ENCODE measurements around the gene SMTNL1.

DNA sequence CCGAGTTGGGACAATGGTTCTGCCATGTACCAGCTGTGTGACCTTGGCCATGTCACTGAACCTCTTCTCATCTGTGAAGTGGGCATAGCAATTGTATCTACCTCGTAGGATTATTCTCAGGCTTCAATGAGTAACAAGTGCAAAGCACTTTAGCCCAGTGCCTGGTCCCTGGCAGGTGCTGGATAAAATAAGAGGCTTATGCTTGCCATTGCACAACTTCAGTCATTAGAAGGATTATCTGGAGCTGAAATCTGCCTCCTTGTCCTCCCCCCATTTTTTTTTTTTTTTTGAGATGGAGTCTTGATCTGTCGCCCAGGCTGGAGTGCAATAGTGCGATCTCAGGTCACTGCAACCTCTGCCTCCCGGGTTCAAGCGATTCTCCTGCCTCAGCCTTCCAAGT is 7.2 kb downstream of the SMTNL1 start:
- TF ChIP-seq, protein P1, sequence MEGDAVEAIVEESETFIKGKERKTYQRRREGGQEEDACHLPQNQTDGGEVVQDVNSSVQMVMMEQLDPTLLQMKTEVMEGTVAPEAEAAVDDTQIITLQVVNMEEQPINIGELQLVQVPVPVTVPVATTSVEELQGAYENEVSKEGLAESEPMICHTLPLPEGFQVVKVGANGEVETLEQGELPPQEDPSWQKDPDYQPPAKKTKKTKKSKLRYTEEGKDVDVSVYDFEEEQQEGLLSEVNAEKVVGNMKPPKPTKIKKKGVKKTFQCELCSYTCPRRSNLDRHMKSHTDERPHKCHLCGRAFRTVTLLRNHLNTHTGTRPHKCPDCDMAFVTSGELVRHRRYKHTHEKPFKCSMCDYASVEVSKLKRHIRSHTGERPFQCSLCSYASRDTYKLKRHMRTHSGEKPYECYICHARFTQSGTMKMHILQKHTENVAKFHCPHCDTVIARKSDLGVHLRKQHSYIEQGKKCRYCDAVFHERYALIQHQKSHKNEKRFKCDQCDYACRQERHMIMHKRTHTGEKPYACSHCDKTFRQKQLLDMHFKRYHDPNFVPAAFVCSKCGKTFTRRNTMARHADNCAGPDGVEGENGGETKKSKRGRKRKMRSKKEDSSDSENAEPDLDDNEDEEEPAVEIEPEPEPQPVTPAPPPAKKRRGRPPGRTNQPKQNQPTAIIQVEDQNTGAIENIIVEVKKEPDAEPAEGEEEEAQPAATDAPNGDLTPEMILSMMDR (IDR thresholded peaks at IDR 0.05), result no peak
- no peak for TF ChIP-seq POLR2A (IDR thresholded peaks at IDR 0.05)

Data from thyroid gland (tissue), 4 donors.